Measurements from ENCODE around the gene MYDGF. TPM values are rescaled to one million over a fixed set of nuclear protein-coding genes. Genes with fewer than 3 reads are reported as not detected.

MYDGF gene
- total and polyA plus RNA-seq, 8 donors: 70.0 to 156 (median 82.7) TPM

GRCh38 chr19:4701557-4701956, 31.4 kb upstream of the MYDGF start:
- H3K9me3 ChIP-seq: no peaks in the 10 kb centered on the region
- intact Hi-C loops (cut with DNase I): no loop called here
- ATAC-seq (peak; percentile 48), DNase-seq (no peak)
- no peak overlapping the region for H3K27ac ChIP-seq
- H3K4me1 ChIP-seq: peaks cover 0 to 14% of the 10 kb centered on the region in 2 donors
- no peak overlapping the region for H3K4me3 ChIP-seq
- no peak for TF ChIP-seq CTCF (IDR thresholded peaks at IDR 0.05)
- H3K27me3 ChIP-seq: no peaks in the 10 kb centered on the region
- peaks cover 0 to 96% of the 10 kb centered on the region in 2 donors for H3K36me3 ChIP-seq

GRCh38 chr19:4700693-4700970, 30.5 kb upstream of the MYDGF start:
- Histone ChIP-seq H3K27me3 (no peaks in the 10 kb centered on the region), H3K4me3 (no peak overlapping the region), H3K36me3 (peaks cover 0 to 99% of the 10 kb centered on the region in 2 donors), H3K27ac (no peak overlapping the region), H3K4me1 (peaks cover 0 to 10% of the 10 kb centered on the region in 2 donors), H3K9me3 (no peaks in the 10 kb centered on the region)
- ATAC-seq: no peak
- no peak for TF ChIP-seq CTCF (IDR thresholded peaks at IDR 0.05)
- intact Hi-C loops (cut with DNase I): no loop called here
- no peak for DNase-seq

GRCh38 chr19:4699826-4700692, 29.9 kb upstream of the MYDGF start:
- DNase-seq (no peak), ATAC-seq (no peak)
- H3K27ac ChIP-seq: no peak overlapping the region
- TF ChIP-seq CTCF (IDR thresholded peaks at IDR 0.05): no peak
- peaks cover 0 to 4% of the 10 kb centered on the region in 2 donors for H3K4me1 ChIP-seq
- no peaks in the 10 kb centered on the region for H3K27me3 ChIP-seq
- peaks cover 0 to 99% of the 10 kb centered on the region in 2 donors for H3K36me3 ChIP-seq
- intact Hi-C loops (cut with DNase I): no loop called here
- no peak overlapping the region for H3K4me3 ChIP-seq
- no peaks in the 10 kb centered on the region for H3K9me3 ChIP-seq

GRCh38 chr19:4697304-4697703, 27.2 kb upstream of the MYDGF start:
- Histone ChIP-seq H3K27me3 (no peaks in the 10 kb centered on the region), H3K4me1 (no peaks in the 10 kb centered on the region), H3K4me3 (no peak overlapping the region), H3K36me3 (peaks cover 0 to 100% of the 10 kb centered on the region in 2 donors), H3K27ac (no peak overlapping the region), H3K9me3 (no peaks in the 10 kb centered on the region)
- ATAC-seq (no peak), DNase-seq (no peak)
- no peak for TF ChIP-seq CTCF (IDR thresholded peaks at IDR 0.05)
- intact Hi-C loops (cut with DNase I): no loop called here

- Histone ChIP-seq H3K9me3 (no peaks in the 10 kb centered on the region), H3K27me3 (no peaks in the 10 kb centered on the region), H3K36me3 (peaks cover 0 to 98% of the 10 kb centered on the region in 2 donors), H3K27ac (no peak overlapping the region), H3K4me3 (no peak overlapping the region), H3K4me1 (no peaks in the 10 kb centered on the region)
- no peak for TF ChIP-seq CTCF (IDR thresholded peaks at IDR 0.05)
- ATAC-seq (no peak), DNase-seq (no peak)
- intact Hi-C loops (cut with DNase I): no loop called here
These were observed 25.1 kb upstream of the MYDGF start for GRCh38 chr19:4695224-4695731.

Data from left lung (tissue), 10 donors.